Lung (tissue), 16 donors: ENCODE data around the gene LIPI. TPM values are rescaled to one million over a fixed set of nuclear protein-coding genes. Genes with fewer than 3 reads are reported as not detected.

Source experiments
- ATAC-seq: fragments of 200-7000 bp; cut with Tn5 transposase; one replicate; pipeline ENCODE4 v1.9.1; 2020; ENCODE audit warnings: moderate number of reproducible peaks; ENCODE audit not compliant: insufficient read depth, low FRiP score
- DNase-seq, 3 donors: peaks; one replicate each; pipeline ENCODE4 v3.0.0-alpha.2; 2013 to 2017
- H3K27ac ChIP-seq, 2 donors: one replicate each; pipeline ENCODE4 v1.5.1; 2013; ENCODE audit warnings: mild to moderate bottlenecking in 2 of 2, moderate library complexity in 2 of 2, control low read depth in 1 of 2, inconsistent platforms in 1 of 2, low read depth in 1 of 2, low read length in 1 of 2
- H3K27me3 ChIP-seq, 3 donors: one replicate each; pipeline ENCODE4 v1.5.1; 2013; ENCODE audit warnings: low read length in 2 of 3; ENCODE audit not compliant: control insufficient read depth in 3 of 3, insufficient read depth in 3 of 3
- H3K36me3 ChIP-seq, 4 donors: one replicate each; pipeline ENCODE4 v1.5.1; 2013; ENCODE audit warnings: low read length in 4 of 4, mild to moderate bottlenecking in 1 of 4, moderate library complexity in 1 of 4; ENCODE audit not compliant: control insufficient read depth in 4 of 4, insufficient read depth in 4 of 4
- H3K4me1 ChIP-seq, 5 donors: one replicate each; pipeline ENCODE4 v1.5.1; 2013; ENCODE audit warnings: low read length in 5 of 5, mild to moderate bottlenecking in 2 of 5, moderate library complexity in 1 of 5; ENCODE audit not compliant: control insufficient read depth in 5 of 5, insufficient read depth in 5 of 5
- H3K4me3 ChIP-seq: one replicate; pipeline ENCODE4 v1.5.1; 2013; ENCODE audit warnings: mild to moderate bottlenecking, control low read depth, moderate library complexity
- H3K9ac ChIP-seq, 2 donors: one replicate each; pipeline ENCODE4 v1.5.1; 2013; ENCODE audit warnings: low read length in 2 of 2, control low read depth in 1 of 2; ENCODE audit not compliant: insufficient read depth in 1 of 2
- H3K9me3 ChIP-seq, 4 donors: one replicate each; pipeline ENCODE4 v1.5.1; 2013; ENCODE audit warnings: low read length in 3 of 4, mild to moderate bottlenecking in 1 of 4, moderate library complexity in 1 of 4; ENCODE audit not compliant: control insufficient read depth in 4 of 4, insufficient read depth in 3 of 4
- CTCF ChIP-seq: IDR thresholded peaks from 2 replicates; pipeline ENCODE4 v1.5.1; 2012; ENCODE audit warnings: mild to moderate bottlenecking; ENCODE audit errors: control extremely low read depth, extremely low read depth
- WGBS, 2 donors: extraction: QIAGEN DNeasy Blood & Tissue Kit; methylation state at CpG; one replicate each; pipeline ENCODE4 v1.1.7; 2013; 5-methylcytosine and 5-hydroxymethylcytosine counted together
- long read RNA-seq, 5 donors: transcript quantifications; one replicate each; lab custom pipeline, GENCODE V29; 2026
- polyA plus RNA-seq, 2 donors: library from polyadenylated mRNA; stranded (reverse); fragments of 200-250 nt; gene quantifications; one replicate each; pipeline ENCODE4 v1.2.1, GENCODE V29; 2013
- total RNA-seq, 2 donors: library from RNA; depleted of rRNA in 1 of 2; stranded (reverse); fragments of >200 nt in 1 of 2; gene quantifications; one replicate each; pipeline ENCODE4 v1.2.1, GENCODE V29; 2014 to 2021
- donor health status: control.
- donor health status: control.
- donor health status: Bipolar disorder and iron deficiency.
- donor health status: healthy.
- donor health status: DM: yes; HTN: yes; CAD: no.

LIPI gene
- total RNA-seq (not detected), polyA plus RNA-seq (not detected)
- long read RNA-seq, donor 1 = 0 reads
- long read RNA-seq, donor 2, partial matches to known transcripts = 5 of 5 reads
- long read RNA-seq, donor 2, other reads (novel, unspliced or antisense) = 0 of 5 reads
- long read RNA-seq, donor 3 = 0 reads
- long read RNA-seq, donor 4 = 0 reads
- long read RNA-seq, donor 5 = 0 reads

GRCh38 chr21:14210738-14211137, at the start of gene LIPI:
LIPI (minus strand) TSS chr21:14210955; CDS start chr21:14210845, 110 bp downstream.
- 86 to 93% methylated on average over 1 of the region's 1 CpG for WGBS, 2 donors
- no peak for TF ChIP-seq CTCF

GRCh38 chr21:14260174-14260764, 49.5 kb upstream of the LIPI start:
- Histone ChIP-seq H3K4me1 (no peaks in the 10 kb centered on the region), H3K27me3 (no peaks in the 10 kb centered on the region), H3K36me3 (no peaks in the 10 kb centered on the region), H3K9me3 (no peaks in the 10 kb centered on the region), H3K9ac (no peak overlapping the region), H3K27ac (no peak overlapping the region), H3K4me3 (no peak overlapping the region)
- WGBS, 2 donors = 44 to 68% methylated on average over 1 of the region's 1 CpG
- ATAC-seq = no peak
- no peak for DNase-seq
- no peak for TF ChIP-seq CTCF

More at GRCh38 chr21:14210738-14211137, at the start of gene LIPI:
- H3K9me3 ChIP-seq = no peaks in the 10 kb centered on the region
- no peaks in the 10 kb centered on the region for H3K36me3 ChIP-seq
- DNase-seq = no peak
- no peaks in the 10 kb centered on the region for H3K27me3 ChIP-seq
- H3K9ac ChIP-seq = no peak within 1 kb of the TSS
- no peak for ATAC-seq
- H3K4me1 ChIP-seq = no peaks in the 10 kb centered on the region
- H3K27ac ChIP-seq = no peak within 1 kb of the TSS
- no peak within 1 kb of the TSS for H3K4me3 ChIP-seq

- H3K4me3 ChIP-seq = no peak overlapping the region
- no peak overlapping the region for H3K9ac ChIP-seq
- no peaks in the 10 kb centered on the region for H3K9me3 ChIP-seq
- no peak overlapping the region for H3K27ac ChIP-seq
- 28 to 44% methylated on average over 3 of the region's 3 CpGs for WGBS, 2 donors
- H3K36me3 ChIP-seq = no peaks in the 10 kb centered on the region
- TF ChIP-seq CTCF = peak; percentile 19
- H3K27me3 ChIP-seq = no peaks in the 10 kb centered on the region
- DNase-seq (peak in 2 of 3 donors; percentile 59 to 72), ATAC-seq (no peak)
- H3K4me1 ChIP-seq = no peaks in the 10 kb centered on the region
Measured at GRCh38 chr21:14259747-14260146, 49.0 kb upstream of the LIPI start.
